Tibial nerve (tissue), 4 donors: ENCODE measurements around the gene NRCAM.

Experiments
- EP300 ChIP-seq, 2 donors: sonication (generic); formaldehyde crosslinking; IDR thresholded peaks; one replicate each; pipeline ENCODE4 v1.6.1; 2017; ENCODE audit warnings: antibody characterized with exemption in 2 of 2, mild to moderate bottlenecking in 1 of 2
- TF ChIP-seq, protein P1 (sequence below), 5 experiments: fragments of 200-600 bp in 3 of 5; fragments of 450-650 bp in 2 of 5; sonication (generic) in 3 of 5; IDR thresholded peaks; one replicate each; pipeline ENCODE4 v1.5.1; 2016 to 2019; ENCODE audit warnings: antibody characterized with exemption in 5 of 5, mild to moderate bottlenecking in 3 of 5, moderate library complexity in 2 of 5

DNA sequence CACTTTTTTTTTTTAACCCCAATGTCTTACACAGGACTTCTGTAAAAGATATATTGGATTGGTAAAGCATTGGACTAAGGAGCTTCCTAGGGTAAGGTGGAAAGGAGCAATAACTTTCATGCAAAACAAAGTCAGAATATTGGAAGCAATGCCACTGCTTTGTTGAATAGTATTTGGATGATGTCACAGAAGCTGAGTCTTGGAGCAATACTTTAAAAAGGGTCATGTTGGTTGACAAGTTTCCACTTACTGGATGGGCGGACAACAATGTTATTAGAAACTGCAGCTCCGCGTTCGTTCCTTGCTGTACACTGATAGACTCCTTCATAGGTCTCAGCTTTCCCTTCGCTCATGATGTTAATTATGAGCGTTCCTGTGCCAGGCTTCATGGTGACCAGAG is 224.2 kb downstream of the NRCAM start:
- TF ChIP-seq, protein P1, sequence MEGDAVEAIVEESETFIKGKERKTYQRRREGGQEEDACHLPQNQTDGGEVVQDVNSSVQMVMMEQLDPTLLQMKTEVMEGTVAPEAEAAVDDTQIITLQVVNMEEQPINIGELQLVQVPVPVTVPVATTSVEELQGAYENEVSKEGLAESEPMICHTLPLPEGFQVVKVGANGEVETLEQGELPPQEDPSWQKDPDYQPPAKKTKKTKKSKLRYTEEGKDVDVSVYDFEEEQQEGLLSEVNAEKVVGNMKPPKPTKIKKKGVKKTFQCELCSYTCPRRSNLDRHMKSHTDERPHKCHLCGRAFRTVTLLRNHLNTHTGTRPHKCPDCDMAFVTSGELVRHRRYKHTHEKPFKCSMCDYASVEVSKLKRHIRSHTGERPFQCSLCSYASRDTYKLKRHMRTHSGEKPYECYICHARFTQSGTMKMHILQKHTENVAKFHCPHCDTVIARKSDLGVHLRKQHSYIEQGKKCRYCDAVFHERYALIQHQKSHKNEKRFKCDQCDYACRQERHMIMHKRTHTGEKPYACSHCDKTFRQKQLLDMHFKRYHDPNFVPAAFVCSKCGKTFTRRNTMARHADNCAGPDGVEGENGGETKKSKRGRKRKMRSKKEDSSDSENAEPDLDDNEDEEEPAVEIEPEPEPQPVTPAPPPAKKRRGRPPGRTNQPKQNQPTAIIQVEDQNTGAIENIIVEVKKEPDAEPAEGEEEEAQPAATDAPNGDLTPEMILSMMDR (IDR thresholded peaks at IDR 0.05) = no peak
- TF ChIP-seq EP300 (IDR thresholded peaks at IDR 0.05) = no peak
